Sigmoid colon (tissue), 4 donors: ENCODE data around the gene SDR39U1.

Source experiments
- CTCF ChIP-seq, 4 experiments: fragments of 450-650 bp in 3 of 4; fragments of 200-600 bp in 1 of 4; IDR thresholded peaks; one replicate each; pipeline ENCODE4 v1.5.1; 2016 to 2019; ENCODE audit warnings: antibody characterized with exemption in 4 of 4, mild to moderate bottlenecking in 3 of 4, moderate library complexity in 2 of 4
- EP300 ChIP-seq, 4 donors: sonication (generic); formaldehyde crosslinking; IDR thresholded peaks; one replicate each; pipeline ENCODE4 v1.6.1; 2017; ENCODE audit warnings: antibody characterized with exemption in 4 of 4
- POLR2A ChIP-seq, 2 donors: fragments of 450-650 bp; IDR thresholded peaks; one replicate each; pipeline ENCODE4 v1.6.1; 2016; ENCODE audit warnings: antibody characterized with exemption in 2 of 2, mild to moderate bottlenecking in 2 of 2, moderate library complexity in 2 of 2
- POLR2AphosphoS5 ChIP-seq, 4 donors: sonication (generic); formaldehyde crosslinking; IDR thresholded peaks; one replicate each; pipeline ENCODE4 v1.6.1; 2017; ENCODE audit warnings: antibody characterized with exemption in 4 of 4

GRCh38 chr14:24409956-24410355 is 32.6 kb downstream of the SDR39U1 start:
- no peak for TF ChIP-seq CTCF (IDR thresholded peaks at IDR 0.05)
- no peak for TF ChIP-seq POLR2AphosphoS5 (IDR thresholded peaks at IDR 0.05)
- TF ChIP-seq EP300 (IDR thresholded peaks at IDR 0.05): no peak
- no peak for TF ChIP-seq POLR2A (IDR thresholded peaks at IDR 0.05)
